ENCODE data around the gene NCAPD2.
A peak's percentile ranks its signal among the peaks of the same experiment; 100 is the strongest.

NCAPD2 gene

GRCh38 chr12:6461401-6462233 is 32.3 kb upstream of the NCAPD2 start:
- Histone ChIP-seq H3K27ac (ENCODE audit: extremely low read depth, low read depth, low read length) (no peak overlapping the region), H3K4me3 (ENCODE audit: low read depth, low read length) (no peak overlapping the region), H3K9me3 (ENCODE audit: control insufficient read depth, insufficient read depth, low read depth, low read length) (no peaks in the 10 kb centered on the region), H3K4me1 (ENCODE audit: control insufficient read depth, insufficient read depth, low read length) (no peaks in the 10 kb centered on the region), H3K36me3 (ENCODE audit: control insufficient read depth in 2 of 2, insufficient read depth in 1 of 2, low read length in 2 of 2) (peaks cover 9 to 70% of the 10 kb centered on the region in 2 experiments)
- POLR2A ChIA-PET = interaction anchor here (1.0 to 4.3 kb wide), 2 partner anchors 9 to 73 kb away, joined by 3 to 40 read pairs; partner anchors contain the start of genes GAPDH and VAMP1
- CTCF ChIA-PET = interaction anchor here (0.6 to 1.6 kb wide), 2 partner anchors 34 to 38 kb away, joined by 4 read pairs; no protein-coding TSS in a partner anchor
- TF ChIP-seq ZNF155 (tag by site-specific recombination; IDR thresholded peaks at IDR 0.05) (no peak), MYNN (tag by site-specific recombination; IDR thresholded peaks at IDR 0.05; ENCODE audit: borderline replicate concordance) (peak; percentile 80)

GRCh38 chr12:6462234-6462995 is 31.5 kb upstream of the NCAPD2 start:
- no peak for TF ChIP-seq ZNF488 (tag by site-specific recombination; IDR thresholded peaks at IDR 0.05)
- TF ChIP-seq HOXC10 (CRISPR knock-in tag; IDR thresholded peaks at IDR 0.05) = no peak
- TF ChIP-seq GLI4 (tag by site-specific recombination; IDR thresholded peaks at IDR 0.05) = no peak
- no peak for TF ChIP-seq PBX3 (CRISPR knock-in tag; IDR thresholded peaks at IDR 0.05)
- TF ChIP-seq ZNF629 (tag by site-specific recombination; IDR thresholded peaks at IDR 0.05) = no peak
- TF ChIP-seq SP2 (tag by site-specific recombination; IDR thresholded peaks at IDR 0.05) = no peak
- no peak for TF ChIP-seq ZNF544 (tag by site-specific recombination; IDR thresholded peaks at IDR 0.05)
- no peak for TF ChIP-seq ZNF354C (tag by site-specific recombination; IDR thresholded peaks at IDR 0.05; ENCODE audit: borderline replicate concordance, low read depth)
- no peak for TF ChIP-seq MEIS1 (CRISPR knock-in tag; IDR thresholded peaks at IDR 0.05; ENCODE audit: borderline replicate concordance)
- no peak for TF ChIP-seq ZNF645 (tag by site-specific recombination; IDR thresholded peaks at IDR 0.05)
- TF ChIP-seq KLF1 (tag by site-specific recombination; IDR thresholded peaks at IDR 0.05) = no peak
- no peak for TF ChIP-seq ZNF596 (tag by site-specific recombination; IDR thresholded peaks at IDR 0.05)
- no peak for TF ChIP-seq ZBTB17 (tag by site-specific recombination; IDR thresholded peaks at IDR 0.05)
- TF ChIP-seq EGR2 (tag by site-specific recombination; IDR thresholded peaks at IDR 0.05; ENCODE audit: low read depth) = no peak
- no peak for TF ChIP-seq ZNF621 (tag by site-specific recombination; IDR thresholded peaks at IDR 0.05)
- TF ChIP-seq ZNF707 (tag by site-specific recombination; IDR thresholded peaks at IDR 0.05) = no peak
- TF ChIP-seq SP7 (tag by site-specific recombination; IDR thresholded peaks at IDR 0.05) = no peak
- no peak for TF ChIP-seq ZNF394 (tag by site-specific recombination; IDR thresholded peaks at IDR 0.05; ENCODE audit: borderline replicate concordance)
- no peak for TF ChIP-seq IKZF3 (tag by site-specific recombination; IDR thresholded peaks at IDR 0.05)
- no peak for TF ChIP-seq ZNF350 (tag by site-specific recombination; IDR thresholded peaks at IDR 0.05)
- no peaks in the 10 kb centered on the region for H3K9me3 ChIP-seq (ENCODE audit: control insufficient read depth, insufficient read depth, low read depth, low read length)
- no peak overlapping the region for H3K27ac ChIP-seq (ENCODE audit: extremely low read depth, low read depth, low read length)
- H3K4me3 ChIP-seq (ENCODE audit: low read depth, low read length) = no peak overlapping the region
- ChIA-PET POLR2A (interaction anchor here (1.8 to 4.3 kb wide), 2 partner anchors 8 to 38 kb away, joined by 4 to 40 read pairs; partner anchors contain the start of gene VAMP1), CTCF (interaction anchor here (0.6 to 1.7 kb wide), 5 partner anchors 35 to 267 kb away, joined by 3 to 11 read pairs (median 4); no protein-coding TSS in a partner anchor)
- H3K4me1 ChIP-seq (ENCODE audit: control insufficient read depth, insufficient read depth, low read length) = no peaks in the 10 kb centered on the region
- H3K36me3 ChIP-seq (ENCODE audit: control insufficient read depth in 2 of 2, insufficient read depth in 1 of 2, low read length in 2 of 2) = peaks cover 9 to 69% of the 10 kb centered on the region in 2 experiments
